Stimulated activated CD8-positive, alpha-beta memory T cell treated with anti-CD3 and anti-CD28 coated beads, Interleukin-4, amount 100 ng/mL, for 48 hours (primary cell): Measurements from ENCODE around the gene NFKBIZ.
"Not testable (repeated sequence)": the region's sequence is repeated elsewhere in the genome, so short reads cannot be mapped to it uniquely, and the experiment has no call there.

Source experiments
- DNase-seq: peaks from one replicate; pipeline ENCODE4 v3.0.0-alpha.2; 2020

NFKBIZ gene

GRCh38 chr3:101879102-101879501, 29.8 kb downstream of the NFKBIZ start:
- DNase-seq = no peak

GRCh38 chr3:101879623-101880284, 30.4 kb downstream of the NFKBIZ start:
- no peak for DNase-seq

GRCh38 chr3:101884776-101885175, 35.5 kb downstream of the NFKBIZ start:
- no peak for DNase-seq

- DNase-seq = not testable (repeated sequence)
Measured at GRCh38 chr3:101885584-101885983, 36.3 kb downstream of the NFKBIZ start.

- DNase-seq = no peak
Measured at GRCh38 chr3:101886626-101887025, 37.3 kb downstream of the NFKBIZ start.

- DNase-seq = no peak
Measured at GRCh38 chr3:101888653-101889052, 39.3 kb downstream of the NFKBIZ start.

- DNase-seq = no peak
Measured at GRCh38 chr3:101890716-101891115, 41.4 kb downstream of the NFKBIZ start.

GRCh38 chr3:101892648-101893047, 43.3 kb downstream of the NFKBIZ start:
- no peak for DNase-seq

- DNase-seq = no peak
Measured at GRCh38 chr3:101896083-101896757, 46.9 kb downstream of the NFKBIZ start.

GRCh38 chr3:101897013-101897412, 47.7 kb downstream of the NFKBIZ start:
- no peak for DNase-seq

- DNase-seq = no peak
Measured at GRCh38 chr3:101898039-101898438, 48.7 kb downstream of the NFKBIZ start.

GRCh38 chr3:101898752-101899169, 49.4 kb downstream of the NFKBIZ start:
- no peak for DNase-seq

- no peak for DNase-seq
Measured at GRCh38 chr3:101900316-101900715, 51.0 kb downstream of the NFKBIZ start.

- no peak for DNase-seq
Measured at GRCh38 chr3:101900736-101901135, 51.4 kb downstream of the NFKBIZ start.

GRCh38 chr3:101902041-101902440, 52.7 kb downstream of the NFKBIZ start:
- DNase-seq = no peak

- DNase-seq = no peak
Measured at GRCh38 chr3:101903451-101903871, 54.1 kb downstream of the NFKBIZ start.

- not testable (repeated sequence) for DNase-seq
Measured at GRCh38 chr3:101905573-101905972, 56.3 kb downstream of the NFKBIZ start.
